Erythroblast (primary cell): ENCODE measurements around the gene LCTL.

ENCODE experiments used
- DNase-seq, 2 experiments: peaks; one replicate each; lab custom pipeline; 2025; lab: John Stamatoyannopoulos, UW
- GATA1 ChIP-seq: IDR thresholded peaks from 2 replicates; pipeline ENCODE4 v1.6.1; 2011; ENCODE audit warnings: low read depth, mild to moderate bottlenecking, control low read depth, low read length, moderate library complexity
- POLR2A ChIP-seq: IDR thresholded peaks from 2 replicates; pipeline ENCODE4 v1.6.1; 2011; ENCODE audit warnings: mild to moderate bottlenecking, low read length

The LCTL gene

GRCh38 chr15:66581972-66582537, 16.3 kb upstream of the LCTL start:
- DNase-seq = no peak

GRCh38 chr15:66580643-66581042, 14.8 kb upstream of the LCTL start:
- TF ChIP-seq GATA1 (no peak), POLR2A (no peak)
- DNase-seq = no peak

More at GRCh38 chr15:66581972-66582537, 16.3 kb upstream of the LCTL start:
- no peak for TF ChIP-seq GATA1
- no peak for TF ChIP-seq POLR2A

GRCh38 chr15:66578286-66578875, 12.6 kb upstream of the LCTL start:
- TF ChIP-seq GATA1 (no peak), POLR2A (no peak)
- DNase-seq = no peak

GRCh38 chr15:66574596-66574950, 8.8 kb upstream of the LCTL start:
- DNase-seq = no peak
- TF ChIP-seq POLR2A (no peak), GATA1 (no peak)

- no peak for DNase-seq
- TF ChIP-seq POLR2A (no peak), GATA1 (no peak)
Observed at GRCh38 chr15:66573719-66574595, 8.2 kb upstream of the LCTL start.

- TF ChIP-seq POLR2A (no peak), GATA1 (no peak)
- no peak for DNase-seq
Observed at GRCh38 chr15:66573348-66573718, 7.5 kb upstream of the LCTL start.

- TF ChIP-seq POLR2A = no peak
- TF ChIP-seq GATA1 = no peak
- no peak for DNase-seq
Observed at GRCh38 chr15:66572146-66572545, 6.3 kb upstream of the LCTL start.

- DNase-seq = peak in 1 of 2 experiments; percentile 16
- TF ChIP-seq GATA1 = no peak
- no peak for TF ChIP-seq POLR2A
Observed at GRCh38 chr15:66570842-66571478, 5.2 kb upstream of the LCTL start.

GRCh38 chr15:66570327-66570726, 4.5 kb upstream of the LCTL start:
- TF ChIP-seq POLR2A (no peak), GATA1 (no peak)
- no peak for DNase-seq

- TF ChIP-seq POLR2A = no peak
- TF ChIP-seq GATA1 = no peak
- DNase-seq = no peak
Observed at GRCh38 chr15:66569461-66570137, 3.8 kb upstream of the LCTL start.

- TF ChIP-seq POLR2A = no peak
- TF ChIP-seq GATA1 = no peak
- no peak for DNase-seq
Observed at GRCh38 chr15:66567897-66568296, 2.1 kb upstream of the LCTL start.

GRCh38 chr15:66566963-66567531, 1.2 kb upstream of the LCTL start:
- TF ChIP-seq GATA1 (no peak), POLR2A (no peak)
- peak; percentile 66 to 82 for DNase-seq

GRCh38 chr15:66565141-66565641, 607 bp downstream of the LCTL start:
- no peak for DNase-seq
- no peak for TF ChIP-seq POLR2A
- TF ChIP-seq GATA1 = no peak
